K562 (cell line): ENCODE data around the gene DLGAP5. TPM values are rescaled to one million over a fixed set of nuclear protein-coding genes. Genes with fewer than 3 reads are reported as not detected.
A peak's percentile ranks its signal among the peaks of the same experiment; 100 is the strongest.

ENCODE experiments used
- CTBP1 ChIP-seq: fragments of 450-650 bp; IDR thresholded peaks from 2 replicates; pipeline ENCODE4 v1.6.1; 2016; ENCODE audit warnings: borderline replicate concordance
- EWSR1 ChIP-seq: fragments of 450-650 bp; IDR thresholded peaks from 2 replicates; pipeline ENCODE4 v1.6.1; 2018; ENCODE audit warnings: borderline replicate concordance, mild to moderate bottlenecking, low read depth, moderate library complexity; ENCODE audit not compliant: partially characterized antibody
- FIP1L1 ChIP-seq: fragments of 200-400 bp; formaldehyde crosslinking; IDR thresholded peaks from 2 replicates; pipeline ENCODE4 v1.6.1; 2018; ENCODE audit warnings: mild to moderate bottlenecking, low read depth, low read length; ENCODE audit not compliant: poor library complexity, severe bottlenecking
- KDM4B ChIP-seq, 2 experiments: fragments of 450-650 bp in 1 of 2; sonication (generic) in 1 of 2; IDR thresholded peaks; 2 replicates each; pipeline ENCODE4 v1.6.1; 2016 to 2017; ENCODE audit warnings: borderline replicate concordance in 2 of 2, antibody characterized with exemption in 1 of 2, low read depth in 1 of 2, mild to moderate bottlenecking in 1 of 2
- L3MBTL2 ChIP-seq: fragments of 450-650 bp; IDR thresholded peaks from 2 replicates; pipeline ENCODE4 v1.6.1; 2016; ENCODE audit warnings: mild to moderate bottlenecking, moderate library complexity
- NFE2 ChIP-seq: IDR thresholded peaks from 2 replicates; pipeline ENCODE4 v1.6.1; 2014; ENCODE audit warnings: antibody characterized with exemption, low read depth
- NKRF ChIP-seq: fragments of 450-650 bp; IDR thresholded peaks from 2 replicates; pipeline ENCODE4 v1.6.1; 2016; ENCODE audit warnings: borderline replicate concordance
- NONO ChIP-seq, 2 experiments: fragments of 200-400 bp in 1 of 2; fragments of 450-650 bp in 1 of 2; formaldehyde crosslinking in 1 of 2; IDR thresholded peaks; 2 replicates each; pipeline ENCODE4 v1.6.1; 2017; ENCODE audit warnings: low read depth in 2 of 2, mild to moderate bottlenecking in 2 of 2, moderate library complexity in 2 of 2, low read length in 1 of 2
- POLR2H ChIP-seq: IDR thresholded peaks from 2 replicates; pipeline ENCODE4 v1.6.1; 2016; ENCODE audit warnings: missing genetic modification characterization, low read depth, mild to moderate bottlenecking, control low read depth, missing compliant biosample characterization, moderate library complexity
- RB1 ChIP-seq: fragments of 450-650 bp; IDR thresholded peaks from 2 replicates; pipeline ENCODE4 v1.6.1; 2017; ENCODE audit warnings: low read depth, mild to moderate bottlenecking
- RBM34 ChIP-seq: fragments of 200-400 bp; formaldehyde crosslinking; IDR thresholded peaks from 2 replicates; pipeline ENCODE4 v1.6.1; 2018; ENCODE audit warnings: low read length, borderline replicate concordance; ENCODE audit not compliant: insufficient read depth
- SPI1 ChIP-seq: IDR thresholded peaks from 2 replicates; pipeline ENCODE4 v1.6.1; 2011; ENCODE audit warnings: low read depth, low read length, control low read depth, borderline replicate concordance
- TSC22D4 ChIP-seq: fragments of 450-650 bp; IDR thresholded peaks from 2 replicates; pipeline ENCODE4 v1.6.1; 2016; ENCODE audit warnings: missing genetic modification characterization, missing biosample characterization, control low read depth
- YBX1 ChIP-seq: fragments of 450-650 bp; IDR thresholded peaks from 2 replicates; pipeline ENCODE4 v1.7.1; 2016; ENCODE audit warnings: mild to moderate bottlenecking
- ZNF445 ChIP-seq: fragments of 250-450 bp; sonication (Bioruptor Pico); IDR thresholded peaks from 2 replicates; pipeline ENCODE4 v1.4.0; 2020; ENCODE audit warnings: low read depth, mild to moderate bottlenecking, moderate library complexity
- ZNF511 ChIP-seq: sonication (generic); formaldehyde crosslinking; IDR thresholded peaks from 2 replicates; pipeline ENCODE4 v1.8.0; 2022; ENCODE audit warnings: mild to moderate bottlenecking, missing genetic modification reagents
- ZNF766 ChIP-seq: fragments of 200-800 bp; sonication (Bioruptor generic); conservative IDR thresholded peaks from 2 replicates; pipeline ENCODE4 v1.6.1; 2016; ENCODE audit warnings: missing genetic modification characterization, missing compliant biosample characterization
- polyA plus RNA-seq, 8 experiments: library from polyadenylated mRNA; depleted of rRNA in 4 of 8; stranded (reverse) in 5 of 8; unstranded in 3 of 8; fragments of >200 nt; fragmentation: Nextera tagmentation in 2 of 8; fragmentation: Illumina TruSeq in 1 of 8; extraction: Ambion mirVana in 2 of 8; extraction: Trizol in 1 of 8; gene quantifications; 2 replicates each; pipeline versions ENCODE4 v1.2.1 to v1.2.3, GENCODE V29; 2011 to 2014; ENCODE audit warnings: inconsistent platforms in 1 of 8, missing spikeins in 1 of 8
- total RNA-seq, 7 experiments: library from RNA; depleted of rRNA in 6 of 7; stranded (reverse); fragments of >200 nt in 6 of 7; fragmentation: Illumina TruSeq in 2 of 7; extraction: Trizol in 2 of 7; gene quantifications; 2 replicates each; pipeline versions ENCODE4 v1.2.1 to v1.2.3, GENCODE V29; 2011 to 2021; ENCODE audit warnings: low replicate concordance in 1 of 7
- TF ChIP-seq, protein P1 (sequence below): fragments of 250-450 bp; sonication (Bioruptor Pico); IDR thresholded peaks from 2 replicates; pipeline ENCODE4 v1.8.0; 2022; ENCODE audit warnings: inconsistent platforms

Gene DLGAP5
- total and polyA plus RNA-seq, 9 of the 15 experiments (the other 6 are each of a cell fraction or from before 2014, with no cell fraction given) = 39.1 to 80.0 (median 59.9) TPM

GRCh38 chr14:55191203-55192053, at the start of gene DLGAP5 (continued):
- TF ChIP-seq, protein P1, sequence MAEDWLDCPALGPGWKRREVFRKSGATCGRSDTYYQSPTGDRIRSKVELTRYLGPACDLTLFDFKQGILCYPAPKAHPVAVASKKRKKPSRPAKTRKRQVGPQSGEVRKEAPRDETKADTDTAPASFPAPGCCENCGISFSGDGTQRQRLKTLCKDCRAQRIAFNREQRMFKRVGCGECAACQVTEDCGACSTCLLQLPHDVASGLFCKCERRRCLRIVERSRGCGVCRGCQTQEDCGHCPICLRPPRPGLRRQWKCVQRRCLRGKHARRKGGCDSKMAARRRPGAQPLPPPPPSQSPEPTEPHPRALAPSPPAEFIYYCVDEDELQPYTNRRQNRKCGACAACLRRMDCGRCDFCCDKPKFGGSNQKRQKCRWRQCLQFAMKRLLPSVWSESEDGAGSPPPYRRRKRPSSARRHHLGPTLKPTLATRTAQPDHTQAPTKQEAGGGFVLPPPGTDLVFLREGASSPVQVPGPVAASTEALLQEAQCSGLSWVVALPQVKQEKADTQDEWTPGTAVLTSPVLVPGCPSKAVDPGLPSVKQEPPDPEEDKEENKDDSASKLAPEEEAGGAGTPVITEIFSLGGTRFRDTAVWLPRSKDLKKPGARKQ (CRISPR knock-in tag) = no peak
- TF ChIP-seq ZNF445 (CRISPR knock-in tag) = no peak
- TF ChIP-seq ZNF511 = no peak
- no peak for TF ChIP-seq FIP1L1
- no peak for TF ChIP-seq RBM34
- TF ChIP-seq ZNF766 = no peak
- TF ChIP-seq SPI1 = no peak
- no peak for TF ChIP-seq YBX1
- no peak for TF ChIP-seq TSC22D4 (tag)
- no peak for TF ChIP-seq KDM4B (IDR thresholded peaks at IDR 0.05; ENCODE audit: borderline replicate concordance in 2 of 2, low read depth in 1 of 2)
- peak; percentile 60; the same call in 1 of the 2 replicates for TF ChIP-seq L3MBTL2
- no peak for TF ChIP-seq RB1
- TF ChIP-seq NFE2 = no peak
- peak; percentile 92; the same call in 1 of the 2 replicates for TF ChIP-seq NKRF
- TF ChIP-seq NONO (IDR thresholded peaks at IDR 0.05; ENCODE audit: low read depth in 2 of 2, low read length in 1 of 2) = no peak
- peak; percentile 46; the same call in 1 of the 2 replicates for TF ChIP-seq POLR2H (tag)
- no peak for TF ChIP-seq EWSR1
- no peak for TF ChIP-seq CTBP1
